Right atrium auricular region (tissue), 2 donors: ENCODE data around the gene ST3GAL4. TPM values are rescaled to one million over a fixed set of nuclear protein-coding genes. Genes with fewer than 3 reads are reported as not detected.

Source experiments
- DNase-seq: peaks from one replicate; pipeline ENCODE4 v3.0.0-alpha.2; 2019; ENCODE audit warnings: low spot score
- H3K27ac ChIP-seq, 2 donors: fragments of 200-600 bp; sonication (generic); 1 replicate in 1 of 2; 2 replicates in 1 of 2; pipeline ENCODE4 v1.5.1; 2016 to 2019
- H3K27me3 ChIP-seq, 2 donors: fragments of 200-600 bp; sonication (generic); one replicate each; pipeline versions ENCODE4 v1.5.1 to v1.6.0; 2017 to 2019
- H3K36me3 ChIP-seq: fragments of 200-600 bp; sonication (generic); one replicate; pipeline ENCODE4 v1.5.1; 2016
- H3K4me1 ChIP-seq, 2 donors: fragments of 200-600 bp; sonication (generic); one replicate each; pipeline versions ENCODE4 v1.5.1 to v1.6.0; 2017 to 2019
- H3K4me3 ChIP-seq, 2 donors: fragments of 200-600 bp; sonication (generic); 1 replicate in 1 of 2; 2 replicates in 1 of 2; pipeline ENCODE4 v1.5.1; 2017 to 2019; ENCODE audit warnings: mild to moderate bottlenecking in 1 of 2, moderate library complexity in 1 of 2
- H3K9me3 ChIP-seq, 2 donors: fragments of 200-600 bp; sonication (generic); one replicate each; pipeline ENCODE4 v1.5.1; 2019
- total RNA-seq, 2 donors: library from RNA; depleted of rRNA; stranded (reverse); fragments of >200 nt; gene quantifications; one replicate each; pipeline ENCODE4 v1.1.0, GENCODE V29; 2016
- TF ChIP-seq, protein P1 (sequence below), 2 donors: fragments of 200-600 bp; sonication (generic); IDR thresholded peaks; one replicate each; pipeline ENCODE4 v1.5.1; 2019; ENCODE audit warnings: antibody characterized with exemption in 2 of 2

ST3GAL4 gene
- total RNA-seq, 2 donors from 2014 or later = 67.5 to 103 TPM

DNA sequence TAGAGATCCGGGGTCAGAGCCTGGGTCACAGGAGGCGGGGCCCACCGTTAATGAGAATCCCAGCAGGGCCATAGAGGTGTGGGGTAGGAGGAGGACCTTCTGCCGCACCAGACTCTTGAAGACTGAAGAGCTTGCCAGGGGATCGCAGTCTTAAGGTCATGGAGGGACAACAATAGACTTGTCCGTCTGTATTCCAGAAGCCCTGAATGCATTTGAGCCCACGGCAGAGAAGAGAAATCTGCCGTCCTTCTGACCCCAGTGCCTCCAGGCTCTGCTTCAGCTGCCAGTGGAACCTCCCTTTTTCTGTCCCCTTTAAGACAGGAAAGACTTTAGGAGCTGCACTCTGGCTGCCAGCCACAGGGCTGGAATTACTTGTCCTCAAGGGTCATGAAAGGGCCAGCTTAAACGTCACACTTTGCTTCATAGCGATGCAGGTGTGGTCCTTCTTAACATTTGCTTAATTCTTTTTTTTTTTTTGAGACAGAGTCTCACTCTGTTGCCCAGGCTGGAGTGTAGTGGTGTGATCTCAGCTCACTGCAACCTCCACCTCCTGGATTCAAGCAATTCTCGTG is 15.5 kb upstream of the ST3GAL4 start:
- Histone ChIP-seq H3K36me3 (no peaks in the 10 kb centered on the region), H3K27me3 (no peaks in the 10 kb centered on the region), H3K9me3 (no peaks in the 10 kb centered on the region), H3K27ac (peak overlapping the region; percentile 48 to 57), H3K4me3 (no peak overlapping the region), H3K4me1 (peaks cover 0 to 64% of the 10 kb centered on the region in 2 donors)
- DNase-seq = peak; percentile 92
- TF ChIP-seq, protein P1, sequence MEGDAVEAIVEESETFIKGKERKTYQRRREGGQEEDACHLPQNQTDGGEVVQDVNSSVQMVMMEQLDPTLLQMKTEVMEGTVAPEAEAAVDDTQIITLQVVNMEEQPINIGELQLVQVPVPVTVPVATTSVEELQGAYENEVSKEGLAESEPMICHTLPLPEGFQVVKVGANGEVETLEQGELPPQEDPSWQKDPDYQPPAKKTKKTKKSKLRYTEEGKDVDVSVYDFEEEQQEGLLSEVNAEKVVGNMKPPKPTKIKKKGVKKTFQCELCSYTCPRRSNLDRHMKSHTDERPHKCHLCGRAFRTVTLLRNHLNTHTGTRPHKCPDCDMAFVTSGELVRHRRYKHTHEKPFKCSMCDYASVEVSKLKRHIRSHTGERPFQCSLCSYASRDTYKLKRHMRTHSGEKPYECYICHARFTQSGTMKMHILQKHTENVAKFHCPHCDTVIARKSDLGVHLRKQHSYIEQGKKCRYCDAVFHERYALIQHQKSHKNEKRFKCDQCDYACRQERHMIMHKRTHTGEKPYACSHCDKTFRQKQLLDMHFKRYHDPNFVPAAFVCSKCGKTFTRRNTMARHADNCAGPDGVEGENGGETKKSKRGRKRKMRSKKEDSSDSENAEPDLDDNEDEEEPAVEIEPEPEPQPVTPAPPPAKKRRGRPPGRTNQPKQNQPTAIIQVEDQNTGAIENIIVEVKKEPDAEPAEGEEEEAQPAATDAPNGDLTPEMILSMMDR (IDR thresholded peaks at IDR 0.05) = no peak

DNA sequence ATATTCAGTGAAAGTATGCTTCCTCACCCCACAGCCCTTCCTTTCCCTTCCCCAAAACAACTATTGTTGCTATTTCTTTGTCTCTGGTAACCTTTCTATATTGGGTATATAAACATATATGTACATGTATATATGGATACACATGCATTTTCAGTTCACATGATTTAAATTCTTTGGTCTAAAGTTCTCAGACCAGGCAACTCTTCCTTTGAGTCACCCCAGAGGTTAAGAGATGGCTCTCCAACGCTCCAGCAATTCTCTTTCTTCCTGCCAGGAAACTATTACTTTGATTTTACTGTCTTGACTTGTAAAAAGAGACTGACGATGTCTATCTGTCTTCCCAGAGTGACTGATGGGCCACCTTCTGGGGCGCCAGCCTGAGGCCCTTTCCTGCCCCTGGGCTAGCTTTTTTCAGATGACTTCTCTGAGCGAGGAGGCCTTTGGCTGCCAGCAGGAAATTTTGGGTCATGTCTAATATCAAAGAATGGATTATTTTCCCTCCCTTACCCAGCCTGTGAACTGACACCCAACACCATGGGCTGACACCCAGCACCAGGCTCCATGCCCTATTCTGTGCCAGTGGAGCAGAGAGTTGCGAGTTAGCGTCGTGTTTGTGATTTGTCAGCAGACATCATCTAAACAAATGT is 14.4 kb upstream of the ST3GAL4 start:
- H3K27ac ChIP-seq = peak overlapping the region; percentile 32 to 48
- H3K36me3 ChIP-seq = no peaks in the 10 kb centered on the region
- H3K4me1 ChIP-seq = peaks cover 0 to 67% of the 10 kb centered on the region in 2 donors
- H3K27me3 ChIP-seq = no peaks in the 10 kb centered on the region
- TF ChIP-seq, protein P1 (IDR thresholded peaks at IDR 0.05) = no peak
- H3K9me3 ChIP-seq = no peaks in the 10 kb centered on the region
- no peak overlapping the region for H3K4me3 ChIP-seq
- DNase-seq = no peak

DNA sequence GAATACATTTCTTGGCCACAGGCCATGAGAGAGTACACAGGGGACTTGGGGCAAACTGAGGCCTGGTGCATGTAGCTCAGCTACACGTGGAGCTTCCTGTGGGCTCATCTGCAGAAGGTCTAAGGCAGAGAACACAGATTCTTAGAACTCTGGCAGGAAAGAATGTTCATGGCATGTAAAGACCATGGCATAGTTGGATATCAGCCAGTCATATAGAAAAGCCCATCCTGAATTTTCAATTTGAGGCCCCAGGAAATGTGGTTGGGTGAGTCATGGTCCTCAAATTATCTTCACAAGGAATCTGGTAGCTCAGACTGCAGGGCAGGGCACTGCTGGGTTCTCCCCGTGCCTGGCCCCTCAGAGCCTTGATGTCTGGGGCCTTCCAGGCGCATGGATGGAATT is 13.7 kb upstream of the ST3GAL4 start:
- TF ChIP-seq, protein P1 (IDR thresholded peaks at IDR 0.05) = no peak
- Histone ChIP-seq H3K27me3 (no peaks in the 10 kb centered on the region), H3K27ac (peak overlapping the region in 1 of 2 donors; percentile 48), H3K36me3 (no peaks in the 10 kb centered on the region), H3K4me3 (no peak overlapping the region), H3K4me1 (peaks cover 0 to 67% of the 10 kb centered on the region in 2 donors), H3K9me3 (no peaks in the 10 kb centered on the region)
- no peak for DNase-seq

DNA sequence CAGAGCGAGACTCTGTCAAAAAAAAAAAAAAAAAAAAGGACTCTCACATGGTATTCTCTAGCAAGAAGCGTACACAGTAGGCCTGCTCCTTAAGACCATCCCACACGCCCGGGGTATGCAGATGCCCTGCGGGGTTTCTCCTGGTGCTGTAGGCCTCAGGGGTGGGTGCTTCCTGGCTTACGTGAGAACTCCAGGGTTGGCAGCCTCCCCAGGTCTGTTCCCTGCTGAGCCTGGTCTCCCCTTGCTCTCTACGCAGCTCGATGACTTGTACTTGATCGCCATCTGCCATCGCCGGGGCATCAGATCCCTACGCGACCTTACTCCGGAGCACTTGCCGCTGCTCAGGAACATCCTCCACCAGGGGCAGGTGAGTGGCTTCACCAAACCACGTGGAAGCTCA is 12.4 kb upstream of the ST3GAL4 start:
- H3K4me3 ChIP-seq = no peak overlapping the region
- no peak overlapping the region for H3K27ac ChIP-seq
- no peaks in the 10 kb centered on the region for H3K9me3 ChIP-seq
- TF ChIP-seq, protein P1 (IDR thresholded peaks at IDR 0.05) = no peak
- no peak for DNase-seq
- H3K36me3 ChIP-seq = no peaks in the 10 kb centered on the region
- H3K27me3 ChIP-seq = no peaks in the 10 kb centered on the region
- H3K4me1 ChIP-seq = peaks cover 0 to 67% of the 10 kb centered on the region in 2 donors

DNA sequence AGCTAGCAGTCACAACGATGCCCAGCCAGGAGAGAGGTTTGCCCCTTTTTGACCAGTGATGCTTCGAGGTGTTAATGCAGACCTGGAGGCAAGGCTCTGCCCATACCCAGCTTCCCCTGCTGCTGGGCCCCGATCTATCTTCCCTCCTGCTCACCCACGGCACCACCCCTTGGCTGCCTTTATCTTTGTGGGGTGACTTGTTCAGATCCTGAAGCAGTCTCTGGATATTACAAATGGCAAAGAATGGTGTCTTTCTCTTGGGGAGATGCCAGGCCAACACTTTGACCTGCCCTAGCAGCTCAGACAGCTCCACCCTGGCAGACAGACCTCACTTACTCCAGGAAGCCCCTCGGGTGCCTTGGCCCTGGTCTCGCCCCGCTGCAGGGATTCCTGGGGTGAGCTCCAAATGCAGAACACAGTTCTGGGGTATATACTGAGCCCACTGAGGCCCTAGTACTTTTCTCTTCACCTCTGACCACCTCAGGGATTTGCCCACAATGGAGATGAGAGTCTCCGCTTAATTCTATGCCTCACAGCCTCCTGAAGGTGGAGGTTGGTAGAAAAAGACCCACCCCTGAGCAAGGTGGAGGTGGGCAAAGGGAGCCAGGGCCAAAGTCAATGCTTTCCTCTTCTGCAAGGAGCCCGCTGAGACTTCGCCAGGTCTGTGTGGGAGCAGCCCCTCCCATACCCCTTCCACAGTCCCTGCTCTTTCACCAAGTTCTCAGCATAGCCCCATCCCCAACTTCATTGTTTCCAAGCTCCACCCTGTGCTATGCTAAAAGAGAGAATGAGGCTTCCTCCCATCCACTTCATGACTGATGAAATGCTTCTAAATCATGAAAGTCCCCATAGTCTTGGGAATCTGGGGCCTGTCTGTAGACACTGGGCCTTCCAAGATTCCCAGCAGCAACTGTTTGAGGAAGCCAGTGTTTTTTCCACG is 11.1 kb upstream of the ST3GAL4 start:
- Histone ChIP-seq H3K27ac (peak overlapping the region; percentile 80 to 84), H3K9me3 (no peaks in the 10 kb centered on the region), H3K27me3 (no peaks in the 10 kb centered on the region), H3K36me3 (no peaks in the 10 kb centered on the region), H3K4me1 (peaks cover 0 to 75% of the 10 kb centered on the region in 2 donors), H3K4me3 (no peak overlapping the region)
- DNase-seq = no peak
- TF ChIP-seq, protein P1 (IDR thresholded peaks at IDR 0.05) = no peak
